ENCODE results near the gene CDK9.
A peak's percentile ranks its signal among the peaks of the same experiment; 100 is the strongest.

Gene CDK9

DNA sequence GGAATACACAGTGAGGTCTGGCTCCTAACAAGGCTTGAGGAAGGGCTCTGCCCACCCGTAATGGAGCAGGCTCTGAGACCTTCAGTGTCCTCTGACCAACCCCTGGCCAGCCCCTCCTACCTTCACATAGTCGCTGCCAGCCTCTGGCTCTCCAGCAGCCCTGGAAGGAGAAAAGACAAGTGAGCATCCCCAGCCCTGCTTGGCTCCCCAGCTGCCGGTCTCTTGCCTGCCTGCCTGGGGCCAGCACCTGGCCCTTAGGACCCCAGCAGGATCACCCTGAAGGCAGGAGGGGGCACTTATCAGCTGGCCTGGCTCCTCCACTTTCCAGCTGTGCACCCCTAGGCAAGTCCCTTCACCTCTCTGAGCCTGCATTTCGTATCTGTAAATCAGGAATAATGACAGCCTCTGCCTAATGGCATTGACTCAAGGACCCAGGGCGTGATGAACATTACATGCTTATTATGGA, 24.3 kb upstream of the CDK9 start:
- DNase-seq (ENCODE audit: low read depth in 2 of 2): no peak

DNA sequence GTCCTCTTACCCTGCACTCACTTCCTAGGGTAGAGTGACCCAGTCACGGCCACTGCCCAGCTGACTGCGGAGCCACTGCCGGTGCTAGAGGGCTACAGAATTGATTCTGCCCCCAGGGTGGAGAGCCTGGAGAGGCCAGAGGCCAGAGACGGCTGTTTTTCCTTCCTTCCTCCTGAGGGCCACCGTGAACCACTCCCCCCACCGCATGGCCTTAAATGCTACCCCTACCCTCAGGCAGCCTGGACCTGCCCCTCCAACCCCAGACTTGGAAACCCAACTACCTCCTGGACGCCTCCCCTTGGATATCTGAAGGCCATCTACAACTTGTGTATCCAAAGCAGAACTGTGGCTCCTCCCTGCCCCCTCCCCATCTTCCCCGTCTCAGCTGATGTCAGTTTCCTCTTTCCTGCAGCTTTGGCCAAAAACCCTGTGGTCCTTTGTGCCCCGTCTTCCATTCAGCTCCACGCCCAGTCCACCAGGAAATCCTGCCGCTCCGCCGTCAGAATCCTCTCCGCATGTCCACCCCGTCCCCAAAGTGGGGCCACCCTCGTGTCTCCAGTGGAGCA, 23.6 kb upstream of the CDK9 start:
- DNase-seq (ENCODE audit: low read depth in 2 of 2): no peak

DNA sequence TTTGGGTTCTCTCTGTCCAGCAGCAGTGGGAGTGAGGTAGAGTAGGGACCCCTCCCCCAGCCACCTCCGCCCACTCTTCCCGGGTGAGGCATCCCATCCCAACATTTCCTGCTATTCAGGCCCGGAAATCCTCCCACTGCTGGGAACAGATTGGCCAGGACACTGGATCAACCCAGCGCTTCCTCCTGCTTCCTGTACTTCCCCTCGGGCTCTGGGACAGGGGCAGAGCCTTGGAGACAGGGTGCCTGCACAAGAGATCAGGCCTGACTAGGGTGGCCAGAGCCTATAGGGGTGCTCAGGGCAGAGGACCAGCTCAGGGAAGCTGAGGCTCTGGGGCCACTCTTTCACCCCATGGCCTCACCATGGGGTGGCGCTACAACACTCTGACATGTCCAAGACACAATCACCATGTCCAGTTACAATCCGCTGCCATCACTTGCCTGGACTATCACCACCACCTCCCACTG, 21.9 kb upstream of the CDK9 start:
- no peak for DNase-seq (ENCODE audit: low read depth in 2 of 2)

GRCh38 chr9:127765418-127765817, 20.4 kb upstream of the CDK9 start:
- no peak for DNase-seq (ENCODE audit: low read depth in 2 of 2)

DNA sequence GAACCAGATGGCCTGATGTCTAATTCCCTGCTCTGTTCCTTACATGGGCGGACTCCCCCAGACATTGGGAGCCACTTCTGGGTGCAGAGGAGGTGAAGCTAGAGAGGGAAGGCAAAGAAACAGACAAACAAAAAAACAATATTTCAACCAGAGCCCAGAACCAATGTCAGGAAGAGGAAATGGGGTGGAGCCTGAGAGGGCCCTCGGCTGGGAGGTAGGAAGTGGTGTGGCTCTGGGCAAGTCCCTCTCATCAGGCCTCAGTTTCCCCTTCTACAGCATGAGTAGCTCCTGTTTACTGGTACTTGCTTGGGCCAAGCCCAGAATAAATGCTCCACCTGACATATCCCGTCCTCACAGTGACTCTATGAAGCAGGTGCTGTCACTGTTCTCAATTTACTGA, 18.4 kb upstream of the CDK9 start:
- DNase-seq (ENCODE audit: low read depth in 2 of 2): no peak

GRCh38 chr9:127767909-127768331, 17.9 kb upstream of the CDK9 start:
- no peak for DNase-seq (ENCODE audit: low read depth in 2 of 2)

GRCh38 chr9:127768698-127769097, 17.1 kb upstream of the CDK9 start:
- no peak for DNase-seq (ENCODE audit: low read depth in 2 of 2)

GRCh38 chr9:127769101-127769500, 16.7 kb upstream of the CDK9 start:
- DNase-seq (ENCODE audit: low read depth in 2 of 2): no peak

- no peak for DNase-seq (ENCODE audit: low read depth in 2 of 2)
These were observed 15.8 kb upstream of the CDK9 start for GRCh38 chr9:127769929-127770582.

DNA sequence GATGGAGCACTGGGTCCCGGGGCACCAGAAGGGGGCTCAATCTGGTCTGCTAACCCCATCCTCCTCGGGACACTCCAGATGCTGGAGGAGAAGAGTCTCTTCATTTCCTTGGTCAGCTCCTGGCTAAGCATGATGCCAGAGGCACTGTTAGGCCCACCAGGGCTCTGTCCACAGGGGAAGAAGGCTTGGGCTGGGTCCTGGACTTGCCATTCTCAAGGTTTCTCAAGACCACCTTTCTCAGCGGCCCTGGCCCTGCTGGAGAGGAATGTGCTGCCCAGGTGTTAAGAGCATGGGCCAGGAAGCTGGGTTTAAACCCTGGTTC, 15.3 kb upstream of the CDK9 start:
- DNase-seq (ENCODE audit: low read depth in 2 of 2): no peak

GRCh38 chr9:127770905-127771569, 14.8 kb upstream of the CDK9 start:
- DNase-seq (ENCODE audit: low read depth in 2 of 2): peak; percentile 97

DNA sequence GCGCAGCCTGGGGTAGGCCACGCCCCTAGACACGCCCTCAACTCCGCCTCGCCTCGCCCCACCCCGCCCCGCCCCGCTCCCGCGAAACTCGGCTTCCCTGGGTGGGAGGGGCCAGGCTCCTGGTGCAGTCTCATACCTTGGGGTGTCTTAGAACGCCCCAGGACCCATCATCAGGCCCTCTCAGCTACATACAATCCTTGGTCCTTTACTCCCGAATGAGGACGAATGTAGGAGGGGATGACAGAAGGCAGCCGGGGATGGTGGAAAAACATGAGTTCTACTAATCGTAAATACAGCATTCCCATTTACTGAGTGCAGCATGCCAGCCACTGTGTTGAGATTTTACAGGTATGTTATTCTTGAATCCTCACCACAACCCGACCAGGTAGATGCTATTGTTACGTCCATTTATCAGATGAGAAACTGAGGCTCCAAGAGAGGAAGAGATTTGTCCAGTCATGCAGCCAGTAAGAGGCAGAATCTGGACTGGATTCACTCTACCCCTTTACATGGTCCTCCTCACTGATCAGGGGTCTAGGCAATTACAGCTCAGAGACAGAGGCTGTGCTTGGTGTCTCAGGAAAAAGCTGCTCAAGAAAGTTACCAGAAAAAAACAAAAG, 14.2 kb upstream of the CDK9 start:
- DNase-seq (ENCODE audit: low read depth in 2 of 2): no peak

GRCh38 chr9:127772603-127773002, 13.2 kb upstream of the CDK9 start:
- DNase-seq (ENCODE audit: low read depth in 2 of 2): no peak

- DNase-seq (ENCODE audit: low read depth in 2 of 2): no peak
These were observed 12.6 kb upstream of the CDK9 start for GRCh38 chr9:127773272-127773671.

GRCh38 chr9:127773981-127774380, 11.9 kb upstream of the CDK9 start:
- DNase-seq (ENCODE audit: low read depth in 2 of 2): no peak

DNA sequence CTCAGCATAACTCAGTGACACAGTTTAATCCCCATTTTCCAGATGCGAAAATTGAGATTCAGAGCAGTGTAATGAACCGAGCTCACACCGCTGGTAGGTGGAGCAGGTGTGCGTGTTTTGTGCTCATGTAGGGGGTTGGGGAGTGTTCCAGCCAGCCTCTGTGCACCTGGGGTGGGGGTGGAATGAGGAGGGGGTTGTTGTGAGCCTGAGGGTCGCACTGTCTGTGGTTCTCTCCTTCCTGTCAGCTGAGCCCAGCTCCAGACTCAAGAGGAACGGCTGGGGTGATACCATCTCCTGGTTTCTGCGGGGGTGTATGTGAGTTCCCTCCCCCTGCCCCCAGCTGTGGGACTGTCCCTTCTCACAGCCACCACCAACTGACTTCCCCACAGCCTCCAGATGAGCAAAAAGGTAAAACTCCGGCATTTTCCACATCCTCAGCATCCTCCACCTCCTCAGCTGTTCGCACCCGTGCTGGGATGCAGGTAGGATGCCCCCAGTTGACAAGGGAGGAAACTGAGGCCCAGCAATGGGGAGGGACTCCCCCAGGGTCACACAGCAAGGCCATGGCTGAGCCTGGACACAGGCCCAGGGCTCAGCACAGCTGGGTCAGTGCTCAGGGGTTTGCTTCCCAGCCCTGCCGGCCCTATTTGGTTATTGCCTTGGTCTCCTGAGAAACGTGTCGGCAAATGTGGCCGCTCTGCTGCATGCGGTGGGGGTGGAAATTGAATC, 9.5 kb upstream of the CDK9 start:
- DNase-seq (ENCODE audit: low read depth in 2 of 2): peak; percentile 56 to 60

DNA sequence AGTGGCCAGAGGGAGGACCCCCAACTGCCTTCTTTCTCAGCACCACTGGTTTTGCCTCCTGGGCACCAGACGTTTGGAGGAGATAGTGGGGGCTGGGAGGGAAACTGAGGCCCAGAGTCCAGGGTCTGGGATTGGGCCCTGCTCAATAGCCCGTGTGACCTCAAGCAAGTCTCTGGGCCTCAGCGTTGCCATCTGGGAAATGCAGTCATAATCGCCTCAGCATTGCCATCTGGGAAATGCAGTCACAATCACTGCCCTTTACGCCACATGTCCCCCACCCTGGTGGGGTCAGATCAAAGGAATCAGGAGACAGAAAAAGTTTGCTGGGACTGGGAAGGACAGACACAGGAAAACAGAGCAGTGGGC, 8.9 kb upstream of the CDK9 start:
- no peak for DNase-seq (ENCODE audit: low read depth in 2 of 2)

GRCh38 chr9:127777368-127777980, 8.4 kb upstream of the CDK9 start:
- no peak for DNase-seq (ENCODE audit: low read depth in 2 of 2)

- DNase-seq (ENCODE audit: low read depth in 2 of 2): no peak
These were observed 7.3 kb upstream of the CDK9 start, which contains the start of gene SH2D3C for GRCh38 chr9:127778280-127779135. Gene SH2D3C (minus strand): TSS chr9:127778666. CDS start chr9:127778627, 39 bp downstream.

- DNase-seq (ENCODE audit: low read depth in 2 of 2): peak in 1 of 2 donors; percentile 47
These were observed 6.5 kb upstream of the CDK9 start for GRCh38 chr9:127779136-127779981.
